IPS-20b (cell line): ENCODE results near the gene CFAP53.

ENCODE experiments used
- H3K27ac ChIP-seq: one replicate; pipeline ENCODE4 v1.5.1; 2013; ENCODE audit warnings: low read length
- H3K27me3 ChIP-seq: 2 replicates; pipeline ENCODE4 v1.6.1; 2013; ENCODE audit warnings: mild to moderate bottlenecking, low read length, inconsistent platforms; ENCODE audit not compliant: insufficient read depth
- H3K36me3 ChIP-seq: 2 replicates; pipeline ENCODE4 v1.6.1; 2013; ENCODE audit warnings: low read depth, mild to moderate bottlenecking, inconsistent platforms, low read length, moderate library complexity; ENCODE audit not compliant: insufficient read depth
- H3K4me1 ChIP-seq: 2 replicates; pipeline ENCODE4 v1.6.1; 2013; ENCODE audit warnings: mild to moderate bottlenecking, control low read depth, inconsistent platforms, low read length, moderate library complexity; ENCODE audit not compliant: insufficient read depth
- H3K4me3 ChIP-seq: 2 replicates; pipeline ENCODE4 v1.5.1; 2013; ENCODE audit warnings: mild to moderate bottlenecking, low read length, inconsistent platforms
- H3K9ac ChIP-seq: 2 replicates; pipeline ENCODE4 v1.6.1; 2013; ENCODE audit warnings: low read depth, mild to moderate bottlenecking, inconsistent platforms, low read length, moderate library complexity
- H3K9me3 ChIP-seq: 2 replicates; pipeline ENCODE4 v1.6.1; 2013; ENCODE audit warnings: mild to moderate bottlenecking, low read depth, low read length, inconsistent platforms; ENCODE audit not compliant: insufficient read depth

Gene CFAP53

GRCh38 chr18:50188652-50189051, 77.6 kb downstream of the CFAP53 start:
- 0 out of 2 replicates have a peak, but pooled peaks cover 5% of the 10 kb centered on the region for H3K4me1 ChIP-seq
- H3K27me3 ChIP-seq = peaks cover 50% of the 10 kb centered on the region
- H3K9ac ChIP-seq = no peak overlapping the region
- H3K4me3 ChIP-seq = no peak overlapping the region
- no peaks in the 10 kb centered on the region for H3K9me3 ChIP-seq
- no peaks in the 10 kb centered on the region for H3K36me3 ChIP-seq
- no peak overlapping the region for H3K27ac ChIP-seq

GRCh38 chr18:50187659-50188058, 78.6 kb downstream of the CFAP53 start:
- H3K4me3 ChIP-seq = no peak overlapping the region
- H3K9me3 ChIP-seq = no peaks in the 10 kb centered on the region
- H3K27ac ChIP-seq = no peak overlapping the region
- no peak overlapping the region for H3K9ac ChIP-seq
- peaks cover 40% of the 10 kb centered on the region for H3K27me3 ChIP-seq
- H3K4me1 ChIP-seq = peaks cover 2% of the 10 kb centered on the region; the same call in 1 of the 2 replicates
- no peaks in the 10 kb centered on the region for H3K36me3 ChIP-seq

- Histone ChIP-seq H3K4me1 (peaks cover 2% of the 10 kb centered on the region; the same call in 1 of the 2 replicates), H3K9me3 (no peaks in the 10 kb centered on the region), H3K27ac (no peak overlapping the region), H3K27me3 (peaks cover 27% of the 10 kb centered on the region), H3K36me3 (no peaks in the 10 kb centered on the region), H3K4me3 (no peak overlapping the region), H3K9ac (no peak overlapping the region)
These were observed 79.9 kb downstream of the CFAP53 start for GRCh38 chr18:50186385-50186784.

GRCh38 chr18:50183556-50183955, 82.7 kb downstream of the CFAP53 start:
- no peak overlapping the region for H3K9ac ChIP-seq
- no peaks in the 10 kb centered on the region for H3K9me3 ChIP-seq
- H3K4me1 ChIP-seq = peaks cover 2% of the 10 kb centered on the region; the same call in 1 of the 2 replicates
- H3K27me3 ChIP-seq = no peaks in the 10 kb centered on the region
- no peaks in the 10 kb centered on the region for H3K36me3 ChIP-seq
- H3K27ac ChIP-seq = no peak overlapping the region
- H3K4me3 ChIP-seq = no peak overlapping the region

GRCh38 chr18:50182511-50182910, 83.8 kb downstream of the CFAP53 start:
- Histone ChIP-seq H3K27me3 (no peaks in the 10 kb centered on the region), H3K36me3 (no peaks in the 10 kb centered on the region), H3K9ac (no peak overlapping the region), H3K4me3 (no peak overlapping the region), H3K9me3 (no peaks in the 10 kb centered on the region), H3K27ac (no peak overlapping the region), H3K4me1 (peaks cover 2% of the 10 kb centered on the region; the same call in 1 of the 2 replicates)

- Histone ChIP-seq H3K4me3 (no peak overlapping the region), H3K27me3 (no peaks in the 10 kb centered on the region), H3K4me1 (peaks cover 2% of the 10 kb centered on the region; the same call in 1 of the 2 replicates)
These were observed 84.7 kb downstream of the CFAP53 start for GRCh38 chr18:50181590-50181989.

GRCh38 chr18:50179465-50179864, 86.8 kb downstream of the CFAP53 start:
- no peak overlapping the region for H3K9ac ChIP-seq
- no peaks in the 10 kb centered on the region for H3K9me3 ChIP-seq
- no peaks in the 10 kb centered on the region for H3K36me3 ChIP-seq
- H3K4me1 ChIP-seq = peaks cover 2% of the 10 kb centered on the region; the same call in 1 of the 2 replicates
- H3K27me3 ChIP-seq = no peaks in the 10 kb centered on the region
- no peak overlapping the region for H3K27ac ChIP-seq
- H3K4me3 ChIP-seq = no peak overlapping the region

More at GRCh38 chr18:50181590-50181989, 84.7 kb downstream of the CFAP53 start:
- Histone ChIP-seq H3K9me3 (no peaks in the 10 kb centered on the region), H3K9ac (no peak overlapping the region), H3K36me3 (no peaks in the 10 kb centered on the region), H3K27ac (no peak overlapping the region)

GRCh38 chr18:50177294-50177992, 88.9 kb downstream of the CFAP53 start:
- H3K27me3 ChIP-seq = no peaks in the 10 kb centered on the region
- no peaks in the 10 kb centered on the region for H3K36me3 ChIP-seq
- no peaks in the 10 kb centered on the region for H3K4me1 ChIP-seq
- H3K4me3 ChIP-seq = no peak overlapping the region
- H3K9me3 ChIP-seq = no peaks in the 10 kb centered on the region
- H3K27ac ChIP-seq = no peak overlapping the region
- no peak overlapping the region; the same call in 1 of the 2 replicates for H3K9ac ChIP-seq
